Activated T-cell treated with anti-CD3 and anti-CD28 coated beads for 24 hours (primary cell): ENCODE data around the gene TBXAS1.
A peak's percentile ranks its signal among the peaks of the same experiment; 100 is the strongest.
"Not testable (repeated sequence)": the region's sequence is repeated elsewhere in the genome, so short reads cannot be mapped to it uniquely, and the experiment has no call there.

Experiments used
- DNase-seq: peaks from one replicate; pipeline ENCODE4 v3.0.0-alpha.2; 2020; ENCODE audit warnings: low read depth

The TBXAS1 gene

DNA sequence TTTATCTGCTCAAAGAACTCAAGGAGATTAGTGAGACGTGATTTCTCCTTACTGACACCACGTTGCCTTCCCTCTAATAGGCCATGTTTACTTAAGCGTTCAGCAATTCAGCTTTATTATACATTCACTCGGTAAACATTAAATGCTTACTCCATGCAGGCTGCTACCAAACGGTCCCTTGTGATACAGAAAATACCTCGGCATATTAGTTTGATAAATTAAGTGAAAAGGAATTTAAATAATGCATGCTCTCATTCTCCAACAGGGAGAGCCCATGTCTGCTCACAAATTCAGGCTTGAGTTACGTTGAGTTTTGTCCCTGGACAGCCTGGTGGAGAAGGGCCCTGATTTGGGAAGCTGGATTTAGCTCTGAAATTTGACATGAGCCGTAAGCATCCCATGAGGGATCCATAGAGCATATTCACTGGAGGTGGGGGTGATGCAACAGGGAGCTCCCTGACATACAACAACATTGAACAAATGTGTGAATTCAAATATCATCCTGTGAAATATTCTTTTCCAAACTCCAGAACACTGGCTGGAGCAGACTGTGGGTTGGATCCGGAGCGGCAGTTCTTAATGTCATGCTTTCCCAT, 86.3 kb downstream of the TBXAS1 start:
- no peak for DNase-seq

DNA sequence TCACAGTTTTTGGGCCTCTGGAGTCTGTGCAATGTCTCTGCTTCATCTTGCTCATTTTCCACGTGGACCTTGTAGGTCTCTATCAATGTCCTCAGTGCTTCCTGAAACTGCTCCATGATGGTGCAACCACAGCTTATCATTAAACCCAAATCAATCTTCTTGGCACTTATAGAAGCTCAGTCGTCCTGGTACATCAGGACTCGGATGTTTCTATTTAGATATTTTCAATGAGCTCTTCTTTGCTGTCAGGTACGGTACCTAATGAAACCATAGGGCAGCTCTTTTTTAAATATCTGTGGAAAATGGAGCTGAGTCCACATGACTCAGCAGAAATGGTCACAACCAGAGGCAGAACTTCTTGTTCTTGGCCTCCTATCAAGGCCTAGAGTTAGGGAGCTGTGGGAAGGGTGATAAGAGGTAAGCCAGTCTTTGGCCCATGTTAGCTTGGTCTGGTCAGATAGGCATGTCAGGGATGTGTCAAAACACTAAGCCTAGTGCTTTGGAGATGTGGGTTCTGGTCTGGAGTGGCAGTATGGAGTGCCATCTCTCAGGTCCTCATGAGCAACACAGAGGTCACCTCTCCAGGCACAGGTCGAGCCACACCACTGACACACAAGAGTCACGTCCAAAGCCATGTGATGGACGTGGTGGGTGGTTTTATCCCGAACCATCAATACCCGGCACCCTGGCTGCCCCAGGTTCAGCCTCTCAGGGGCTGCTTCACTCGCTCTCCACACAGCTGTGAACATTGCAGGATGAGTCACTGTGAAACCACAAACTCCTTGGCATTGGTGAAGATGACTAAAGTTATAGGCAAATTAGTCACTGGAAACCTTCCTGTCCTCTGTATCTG, 87.0 kb downstream of the TBXAS1 start:
- peak; percentile 67 for DNase-seq

DNA sequence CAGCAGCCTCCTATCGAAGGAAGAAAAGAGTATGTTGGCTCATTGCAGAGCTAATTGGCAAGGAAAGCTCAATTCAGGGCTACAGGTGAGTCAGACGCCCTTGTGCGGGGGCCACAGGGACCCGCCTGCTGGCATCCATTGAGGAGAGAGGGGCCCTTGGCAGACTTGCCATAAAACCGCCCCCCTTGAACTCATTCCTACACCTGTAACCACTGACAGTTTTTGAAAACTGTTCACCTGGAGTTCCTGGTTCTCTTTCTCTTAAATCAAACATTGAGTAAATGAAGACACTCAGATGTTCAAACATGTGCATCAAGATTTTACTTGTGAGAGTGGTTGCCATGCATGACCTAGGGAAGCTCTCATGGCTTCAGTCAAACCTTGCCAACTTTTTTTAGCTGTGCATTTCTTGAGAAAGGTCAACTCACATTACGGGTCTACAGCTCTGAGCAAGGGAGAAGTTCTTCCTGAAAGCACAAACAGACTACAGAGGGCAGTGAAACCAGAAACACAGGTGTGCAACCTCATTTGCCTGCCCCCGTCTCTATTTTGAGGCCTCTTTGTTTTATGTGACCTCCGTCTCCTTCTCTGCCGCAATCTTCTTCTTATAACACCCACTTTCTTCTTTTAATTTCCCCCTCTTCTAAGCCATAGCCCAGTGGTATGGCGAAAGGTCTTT, 87.8 kb downstream of the TBXAS1 start:
- DNase-seq = no peak

DNA sequence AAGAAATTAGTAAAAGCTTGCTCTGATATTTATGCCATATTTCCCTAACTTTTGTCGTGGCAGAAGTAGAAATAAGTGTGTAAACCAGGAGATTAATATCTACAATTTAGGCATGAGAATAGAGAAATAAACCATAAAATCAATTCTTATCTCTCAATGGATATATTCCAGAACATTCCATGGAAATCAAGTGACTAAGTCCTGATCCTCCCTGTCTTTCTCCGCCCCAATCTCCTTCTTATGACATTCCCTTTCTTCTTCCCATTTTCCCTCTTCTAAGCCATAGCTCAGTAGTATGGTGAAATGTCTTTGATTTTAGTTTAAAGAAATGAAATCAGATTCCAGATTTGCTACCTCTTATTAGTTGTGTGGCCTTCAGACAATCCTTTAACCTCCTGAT, 88.8 kb downstream of the TBXAS1 start:
- no peak for DNase-seq

DNA sequence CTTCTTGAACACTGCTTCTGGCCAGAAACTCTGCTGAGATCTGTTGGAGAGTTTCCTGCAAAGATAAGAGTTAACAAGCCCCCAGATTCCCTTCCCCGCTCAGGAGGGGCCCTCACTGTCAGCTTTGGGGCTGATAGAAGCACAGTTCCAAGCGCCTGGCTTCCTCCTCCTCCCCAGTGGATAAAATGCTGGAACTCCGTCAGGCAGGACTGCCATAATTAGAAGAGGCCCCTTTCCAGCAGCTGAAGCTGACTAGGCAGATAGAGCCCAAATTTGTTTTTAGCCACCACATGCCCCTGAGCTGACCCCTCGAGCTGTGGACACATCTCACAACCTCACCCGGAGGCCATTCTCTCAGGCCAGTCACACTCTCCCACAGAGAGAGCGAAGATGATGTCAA, 89.4 kb downstream of the TBXAS1 start:
- no peak for DNase-seq

DNA sequence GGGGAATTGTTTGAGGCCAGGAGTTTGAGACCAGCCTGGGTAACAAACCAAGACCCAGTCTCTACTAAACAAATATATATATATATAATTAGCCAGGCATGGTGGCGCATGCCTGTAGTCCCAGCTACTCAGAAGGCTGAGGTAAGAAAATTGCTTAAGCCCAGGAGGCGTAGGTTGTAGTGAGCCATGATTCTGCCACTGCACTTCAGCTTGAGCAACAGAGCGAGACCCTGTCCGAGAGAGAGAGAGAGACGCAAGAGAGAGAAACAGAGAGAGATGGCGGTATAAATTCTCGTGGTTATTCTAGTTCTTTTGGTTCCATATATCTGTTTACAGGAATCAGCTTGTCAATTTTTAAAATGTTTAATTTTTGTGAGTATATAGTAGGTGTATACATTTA, 94.0 kb downstream of the TBXAS1 start:
- DNase-seq = no peak

DNA sequence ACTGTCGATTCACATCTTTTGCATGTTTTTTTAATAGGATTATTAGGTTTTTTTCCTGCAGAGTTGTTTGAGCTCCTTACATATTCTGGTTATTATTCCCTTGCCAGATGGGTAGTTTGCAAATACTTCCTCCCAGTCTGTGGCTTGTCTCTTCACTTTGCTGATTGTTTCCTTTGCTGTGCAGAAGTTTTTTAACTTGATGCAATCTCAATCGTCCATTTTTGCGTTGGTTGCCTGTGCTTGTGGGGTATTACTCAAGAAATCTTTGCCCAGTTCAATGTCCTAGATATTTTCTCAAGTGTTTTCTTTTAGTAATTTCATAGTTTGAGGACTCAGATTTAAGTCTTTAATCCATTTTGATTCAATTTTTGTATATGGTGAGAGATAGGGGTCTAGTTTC, 95.4 kb downstream of the TBXAS1 start:
- no peak for DNase-seq

DNA sequence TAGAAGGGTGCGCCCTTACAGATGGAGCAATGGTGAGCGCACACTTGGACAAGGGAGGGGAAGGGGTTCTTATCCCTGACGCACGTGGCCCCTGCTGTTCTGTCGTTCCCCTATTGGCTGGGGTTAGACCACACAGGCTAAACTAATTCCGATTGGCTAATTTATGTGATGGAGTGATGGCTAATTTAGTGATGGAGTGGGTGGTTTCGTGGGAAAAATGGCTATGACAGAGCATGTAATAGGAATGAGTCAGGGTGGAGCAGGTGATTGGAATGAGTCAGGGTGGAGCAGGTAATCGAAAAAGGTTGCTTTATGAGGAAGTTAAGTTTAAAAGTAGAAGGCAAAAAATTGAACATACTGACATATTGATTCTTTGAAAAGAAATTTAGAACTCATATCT, 100.2 kb downstream of the TBXAS1 start:
- not testable (repeated sequence) for DNase-seq

DNA sequence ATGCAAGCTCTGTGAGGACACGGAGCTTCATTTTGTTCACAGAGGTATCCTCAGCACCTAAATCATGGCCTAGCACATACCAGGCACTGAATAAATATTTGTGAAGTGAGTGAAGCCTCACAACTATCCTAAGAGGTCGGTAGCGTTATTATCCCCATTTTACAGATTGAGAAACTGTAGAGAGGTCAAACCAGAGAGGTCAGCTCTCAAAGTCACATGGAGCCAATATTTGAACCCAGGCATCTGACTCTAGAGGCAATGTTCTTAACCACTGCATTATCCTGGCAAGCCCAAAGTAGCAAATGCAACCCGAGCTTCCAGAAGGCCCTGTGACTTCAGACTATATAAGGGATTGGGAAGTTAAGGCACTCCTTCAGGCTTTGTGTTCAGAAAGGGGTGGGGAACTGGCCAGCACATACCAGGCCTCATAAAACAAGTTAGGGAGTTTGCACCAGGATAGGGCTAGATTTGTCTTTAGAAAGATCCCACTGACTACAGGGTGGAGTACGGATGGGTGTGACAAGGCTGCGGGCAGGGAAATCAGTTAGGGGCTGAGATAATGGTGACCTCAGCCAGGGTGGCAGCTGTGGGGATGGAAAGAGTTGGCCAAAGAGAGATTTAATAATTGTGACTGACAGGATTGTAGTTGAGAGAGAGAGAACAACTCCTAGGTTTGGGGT, 101.4 kb downstream of the TBXAS1 start:
- DNase-seq = no peak

DNA sequence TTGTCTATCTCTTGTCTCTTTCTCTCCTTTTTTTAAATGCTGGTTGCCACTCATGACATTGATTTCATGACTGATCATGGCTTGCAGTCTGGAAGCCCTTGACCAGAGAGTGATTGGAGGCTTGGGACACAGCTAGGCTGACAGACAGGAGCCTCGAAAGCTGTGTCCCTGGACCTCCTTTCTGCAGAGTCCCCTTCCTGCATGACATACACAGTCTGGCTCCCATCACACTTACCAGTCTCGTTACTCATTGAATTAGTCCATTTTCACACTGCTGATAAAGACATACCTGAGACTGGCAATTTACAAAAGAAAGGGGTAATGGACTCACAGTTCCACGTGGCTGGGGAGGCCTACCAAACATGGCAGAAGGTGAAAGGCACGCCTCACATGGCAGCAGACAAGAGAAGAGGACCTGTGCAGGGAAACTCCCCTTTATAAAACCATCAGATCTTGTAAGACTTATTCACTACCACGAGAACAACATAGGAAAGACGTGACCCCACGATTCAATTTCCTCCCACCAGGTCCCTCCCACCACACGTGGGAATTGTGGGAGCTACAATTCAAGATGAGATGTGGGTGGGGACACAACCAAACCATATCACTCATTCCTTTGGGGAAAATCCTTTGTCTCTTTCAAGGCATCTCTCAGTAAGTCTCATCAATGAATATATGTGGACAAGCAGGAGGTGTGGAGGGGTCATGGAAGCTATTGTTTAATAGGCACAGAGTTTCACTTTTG, 102.3 kb downstream of the TBXAS1 start:
- no peak for DNase-seq

DNA sequence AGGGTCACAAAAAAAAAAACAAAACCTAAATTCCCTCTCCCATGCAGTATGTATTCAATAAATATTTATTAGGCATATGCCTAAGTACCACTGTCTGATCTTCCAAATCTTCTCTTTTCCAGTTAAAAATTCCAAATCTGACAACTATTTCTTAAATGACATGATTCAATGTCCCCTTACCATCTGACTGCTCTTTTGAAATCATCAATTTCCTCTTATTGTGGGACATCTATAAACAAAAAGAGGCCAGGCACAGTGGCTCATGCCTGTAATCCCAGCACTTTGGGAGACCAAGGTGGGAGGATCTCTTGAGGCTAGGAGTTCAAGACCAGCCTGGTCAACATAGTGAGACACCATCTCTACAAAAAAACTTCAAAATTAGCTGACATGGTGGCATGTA, 103.5 kb downstream of the TBXAS1 start:
- no peak for DNase-seq

DNA sequence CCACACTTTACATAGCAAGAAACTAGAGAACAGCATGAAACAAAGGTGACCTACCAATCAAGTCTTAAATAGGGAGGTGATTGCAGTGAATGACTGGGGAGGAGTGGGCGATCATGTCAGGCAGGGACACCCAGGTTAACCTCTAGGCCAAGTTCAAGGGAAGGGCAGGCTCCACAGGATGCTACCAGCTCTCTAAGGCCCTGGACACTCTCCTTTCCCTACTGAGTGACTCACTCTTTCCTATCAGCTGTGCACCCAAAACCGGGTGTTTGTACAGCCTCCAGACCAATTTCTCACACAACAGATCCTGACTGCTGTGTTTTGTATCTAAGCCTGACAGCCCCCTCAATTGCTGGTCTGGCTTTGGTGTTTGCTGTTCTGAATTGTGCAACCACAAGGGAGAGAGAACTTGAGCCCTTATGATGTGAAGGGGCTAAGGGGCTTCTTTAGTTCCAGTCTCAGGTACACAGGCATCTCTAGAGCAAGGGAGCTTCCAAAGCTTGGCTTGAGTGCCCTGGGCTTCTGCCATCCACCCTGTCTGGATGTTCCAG, 107.8 kb downstream of the TBXAS1 start:
- DNase-seq = no peak

DNA sequence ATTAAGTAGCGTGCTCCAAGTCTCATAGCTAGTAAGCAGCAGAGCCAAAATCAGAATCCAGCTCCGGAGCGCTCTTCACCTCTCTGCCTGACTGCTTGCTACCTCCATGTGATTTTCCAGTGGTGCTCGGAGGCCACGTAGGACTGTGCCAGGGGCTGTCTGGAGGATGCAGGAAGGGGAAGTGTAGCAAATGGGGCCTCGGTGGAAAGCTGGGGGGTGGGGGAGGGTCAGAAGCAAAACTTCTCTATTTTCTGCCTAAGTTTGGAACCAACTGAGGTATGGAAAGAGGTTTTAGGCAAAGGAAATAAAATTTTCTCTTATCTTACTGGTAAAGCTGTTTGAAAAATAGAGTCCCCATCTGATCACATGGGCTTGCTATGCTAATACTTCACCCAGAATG, 108.7 kb downstream of the TBXAS1 start:
- no peak for DNase-seq

DNA sequence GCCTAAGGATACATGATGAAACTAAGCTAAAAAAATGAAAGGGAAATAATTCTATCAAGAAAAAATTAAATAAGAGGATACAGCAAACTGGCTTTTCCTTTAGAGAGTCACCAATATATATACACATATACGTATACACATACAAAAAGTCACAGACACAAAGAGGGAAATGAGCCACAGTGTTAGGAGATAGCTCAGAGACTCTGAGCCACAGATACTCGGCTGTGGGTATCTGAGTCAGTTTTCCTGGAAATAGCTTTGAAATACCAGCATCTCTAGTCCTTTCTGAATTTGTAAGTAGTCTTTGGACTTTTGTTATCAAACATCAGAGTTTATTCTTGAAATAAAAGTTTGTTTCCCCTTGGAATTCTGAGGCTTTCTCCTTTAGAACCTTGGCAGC, 111.8 kb downstream of the TBXAS1 start:
- no peak for DNase-seq

DNA sequence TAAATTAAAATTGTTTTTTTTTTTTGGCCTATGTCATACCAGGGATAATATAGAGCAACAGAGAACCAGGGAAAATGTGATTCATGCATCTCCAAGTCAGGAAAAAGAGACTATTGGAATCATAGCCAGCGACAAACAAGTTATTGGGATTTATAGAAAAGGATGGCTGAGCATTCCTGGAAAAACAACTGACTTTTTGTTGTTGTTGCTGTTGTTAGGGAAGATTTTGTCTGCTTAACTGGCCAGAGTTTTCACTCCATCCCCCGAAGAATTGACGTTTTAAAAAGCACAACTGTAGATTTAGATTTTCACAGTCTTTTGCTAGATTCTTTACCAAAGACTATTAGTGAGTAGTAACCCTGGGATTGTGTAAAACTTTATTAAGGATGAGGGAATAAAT, 112.4 kb downstream of the TBXAS1 start:
- DNase-seq = no peak

DNA sequence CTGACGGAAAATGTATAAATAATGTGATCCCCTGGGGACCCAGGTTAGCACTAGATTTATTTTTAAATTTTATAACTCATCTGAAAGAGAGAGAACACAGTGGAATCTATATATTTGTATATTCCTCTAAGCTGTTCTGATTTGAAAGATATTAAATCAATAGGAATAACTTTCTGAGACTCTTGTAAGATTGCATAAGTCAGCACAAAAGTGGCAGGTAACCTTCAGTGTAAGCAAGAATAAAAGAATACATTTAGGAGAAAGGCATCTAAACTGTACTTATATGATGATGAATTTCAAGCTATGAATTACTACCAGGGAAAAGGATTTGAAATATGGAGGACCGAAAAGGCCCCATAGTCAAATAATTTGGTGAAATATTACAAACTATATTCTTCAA, 112.8 kb downstream of the TBXAS1 start:
- no peak for DNase-seq

DNA sequence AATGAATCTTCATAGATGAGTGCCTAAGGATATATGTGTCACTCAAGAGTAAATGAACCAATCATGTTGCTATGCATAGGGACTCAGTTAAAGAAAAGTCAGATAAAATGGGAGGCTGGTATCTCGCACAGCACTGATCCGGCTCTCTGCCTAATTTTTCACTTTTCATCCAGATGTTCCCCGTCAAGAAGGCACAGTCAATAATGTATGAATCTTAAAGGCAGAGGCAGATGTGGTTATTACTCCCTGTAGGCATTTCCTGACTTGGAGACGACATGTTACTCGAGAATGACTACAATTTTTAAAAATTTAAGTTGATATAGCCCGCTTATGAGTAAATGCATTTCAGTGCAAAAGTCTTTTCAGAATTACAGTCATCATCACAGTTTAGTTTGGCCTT, 113.6 kb downstream of the TBXAS1 start:
- no peak for DNase-seq

DNA sequence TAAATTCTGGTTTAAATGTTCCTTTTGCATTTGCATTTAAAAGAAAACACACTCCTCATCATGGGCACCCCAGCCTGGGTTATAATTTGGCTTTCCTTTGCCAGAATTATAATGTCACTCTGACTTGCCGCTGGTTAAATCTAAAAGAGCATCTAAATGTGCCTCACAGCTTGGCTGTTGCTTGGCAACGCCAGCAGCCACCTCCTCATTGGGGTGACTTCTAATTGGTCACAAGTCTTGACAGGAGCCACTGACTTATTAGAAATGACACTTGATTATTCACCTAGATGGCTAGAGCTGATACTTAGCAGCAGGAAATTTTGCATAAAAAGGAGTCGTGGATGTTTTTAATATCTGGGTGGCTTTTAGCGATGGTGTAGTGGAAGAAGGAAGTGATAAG, 114.3 kb downstream of the TBXAS1 start:
- DNase-seq = no peak

DNA sequence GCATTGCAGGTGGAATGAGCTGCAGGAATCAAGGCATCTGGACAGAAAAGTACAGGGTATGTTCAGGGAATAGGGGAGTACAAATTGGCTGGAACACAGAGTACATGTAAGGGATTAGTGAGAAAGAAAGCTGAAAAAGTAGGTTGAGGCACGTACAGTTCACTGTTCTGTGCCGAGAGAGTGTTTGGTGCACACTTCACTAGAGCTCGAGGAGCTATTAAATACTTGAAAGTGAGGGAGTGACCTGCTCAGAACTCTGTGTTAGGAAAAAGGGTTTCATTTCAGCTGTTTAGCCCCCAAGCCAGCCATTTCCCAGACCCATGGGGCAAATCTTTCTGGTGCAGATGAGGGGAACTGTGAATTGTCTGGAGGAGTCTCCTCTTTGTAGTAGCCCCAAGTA, 115.2 kb downstream of the TBXAS1 start:
- no peak for DNase-seq

DNA sequence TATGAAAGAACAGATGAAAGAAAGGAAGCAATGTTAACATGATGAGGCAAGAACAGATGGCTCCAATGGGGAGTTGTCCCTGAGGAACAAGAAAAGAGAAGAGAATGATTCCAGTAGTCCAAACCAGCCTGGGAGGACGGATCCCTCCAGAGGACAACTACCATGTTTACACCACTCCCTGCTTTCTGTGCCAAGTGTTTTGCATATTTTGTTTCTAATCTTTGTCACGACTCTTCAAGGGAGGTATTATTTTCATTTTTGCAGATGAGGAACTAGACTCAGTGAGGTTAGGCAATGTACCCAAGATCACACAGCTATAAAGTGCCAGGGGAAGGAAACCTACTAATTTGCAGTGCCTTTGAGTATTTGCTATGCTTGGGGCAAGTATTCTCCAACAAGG, 117.5 kb downstream of the TBXAS1 start:
- no peak for DNase-seq

DNA sequence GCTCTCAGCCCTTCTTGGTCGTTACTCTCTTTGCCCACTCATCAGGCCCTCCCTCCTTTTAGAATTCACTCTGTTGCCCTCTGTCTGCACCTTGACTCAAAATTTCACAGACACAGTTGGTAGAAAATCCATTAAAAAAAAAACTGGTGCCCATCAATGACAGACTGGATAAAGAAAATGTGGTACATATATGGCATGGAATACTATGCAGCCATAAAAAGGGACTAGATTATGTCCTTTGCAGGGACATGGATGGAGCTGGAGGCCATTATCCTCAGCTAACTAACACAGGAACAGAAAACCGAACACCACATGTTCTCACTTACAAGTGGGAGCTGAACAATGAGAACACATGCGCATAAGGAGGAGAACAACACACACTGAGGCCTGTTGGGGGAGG, 118.0 kb downstream of the TBXAS1 start:
- DNase-seq = no peak

DNA sequence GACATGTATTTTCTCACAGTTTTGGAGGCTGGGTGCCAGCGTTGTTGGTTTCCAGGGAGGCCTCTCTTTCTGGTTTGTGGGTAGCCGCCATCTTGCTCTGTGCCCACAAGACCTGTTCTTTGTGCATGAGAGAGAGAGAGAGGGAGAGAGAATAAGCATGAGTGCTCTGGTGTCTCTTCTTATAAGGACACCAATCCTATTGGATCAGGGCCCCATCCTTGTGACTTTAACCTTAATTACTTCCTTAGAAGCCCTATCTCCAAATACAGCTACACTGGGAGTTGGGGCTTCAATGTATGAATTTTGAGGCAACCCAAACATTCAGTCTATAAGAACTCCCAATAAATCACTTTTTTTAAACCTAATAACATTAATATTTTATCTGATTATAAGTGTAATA, 119.1 kb downstream of the TBXAS1 start:
- DNase-seq = no peak
